Ascending aorta (tissue), 2 donors: ENCODE measurements around the gene FNTB. TPM values are rescaled to one million over a fixed set of nuclear protein-coding genes. Genes with fewer than 3 reads are reported as not detected.

Experiments
- DNase-seq, 2 donors: peaks; one replicate each; pipeline ENCODE4 v3.0.0-alpha.2; 2019; ENCODE audit warnings: low spot score in 2 of 2
- H3K27ac ChIP-seq, 2 donors: fragments of 200-600 bp; sonication (generic); one replicate each; pipeline ENCODE4 v1.5.1; 2016 to 2017; ENCODE audit warnings: mild to moderate bottlenecking in 1 of 2
- H3K27me3 ChIP-seq: fragments of 200-600 bp; sonication (generic); one replicate; pipeline ENCODE4 v1.5.1; 2017
- H3K36me3 ChIP-seq, 2 donors: fragments of 200-600 bp; sonication (generic); one replicate each; pipeline ENCODE4 v1.5.1; 2016
- H3K4me1 ChIP-seq, 2 donors: fragments of 200-600 bp; sonication (generic); one replicate each; pipeline ENCODE4 v1.5.1; 2016 to 2017; ENCODE audit warnings: mild to moderate bottlenecking in 1 of 2
- H3K4me3 ChIP-seq, 2 donors: fragments of 200-600 bp; sonication (generic); one replicate each; pipeline ENCODE4 v1.5.1; 2016 to 2017; ENCODE audit warnings: mild to moderate bottlenecking in 1 of 2
- H3K9me3 ChIP-seq, 2 donors: fragments of 200-600 bp; sonication (generic); one replicate each; pipeline ENCODE4 v1.5.1; 2016
- intact Hi-C: fragments of 100-400 bp; cut with DNase I; formaldehyde crosslinking; loops from one replicate; pipeline ENCODE4 v1.15.1; 2023
- total RNA-seq: library from RNA; depleted of rRNA; stranded (reverse); fragments of >200 nt; gene quantifications from one replicate; pipeline ENCODE4 v1.1.0, GENCODE V29; 2016
- TF ChIP-seq, protein P1 (sequence below), 3 experiments: fragments of 200-600 bp in 2 of 3; fragments of 450-650 bp in 1 of 3; sonication (generic) in 2 of 3; IDR thresholded peaks; one replicate each; pipeline ENCODE4 v1.5.1; 2016 to 2019; ENCODE audit warnings: antibody characterized with exemption in 3 of 3, mild to moderate bottlenecking in 1 of 3, moderate library complexity in 1 of 3

Gene FNTB
- total RNA-seq, 1 donor from 2014 or later = 13.9 TPM

DNA sequence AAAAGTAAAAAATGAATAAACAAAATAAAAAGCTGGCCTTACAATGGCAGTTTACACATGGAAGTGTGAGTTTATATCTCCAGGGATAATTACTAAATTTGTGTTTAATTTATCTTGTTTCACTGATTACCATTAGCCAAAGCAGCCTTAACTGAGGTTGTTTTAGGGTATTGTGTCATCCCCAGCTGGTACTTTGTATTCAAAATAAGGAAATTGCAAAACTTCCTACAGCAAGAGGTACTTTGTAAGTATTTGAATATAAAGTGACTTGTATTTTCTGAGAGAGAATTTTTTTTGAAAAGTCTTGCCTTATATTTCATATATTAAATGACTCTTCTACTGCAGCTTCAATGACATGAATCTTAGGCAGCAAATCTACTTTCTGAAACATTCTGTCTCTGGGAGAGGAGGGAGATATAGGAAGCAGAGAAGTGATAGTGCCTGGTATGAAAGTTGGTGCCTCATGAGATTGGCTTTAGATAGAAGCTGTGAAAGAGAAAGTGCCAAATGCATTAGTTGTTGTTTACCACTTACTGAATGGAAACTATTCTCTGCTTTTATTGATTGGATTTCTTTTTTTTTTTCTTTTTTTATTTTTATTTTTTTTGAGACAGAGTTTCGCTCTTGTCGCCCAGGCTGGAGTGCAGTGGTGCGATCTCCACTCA is 6.7 kb downstream of the FNTB start:
- intact Hi-C loops = no loop called here
- Histone ChIP-seq H3K36me3 (no peaks in the 10 kb centered on the region), H3K4me3 (no peak overlapping the region), H3K27ac (no peak overlapping the region), H3K9me3 (no peaks in the 10 kb centered on the region), H3K27me3 (no peaks in the 10 kb centered on the region), H3K4me1 (no peaks in the 10 kb centered on the region)
- TF ChIP-seq, protein P1, sequence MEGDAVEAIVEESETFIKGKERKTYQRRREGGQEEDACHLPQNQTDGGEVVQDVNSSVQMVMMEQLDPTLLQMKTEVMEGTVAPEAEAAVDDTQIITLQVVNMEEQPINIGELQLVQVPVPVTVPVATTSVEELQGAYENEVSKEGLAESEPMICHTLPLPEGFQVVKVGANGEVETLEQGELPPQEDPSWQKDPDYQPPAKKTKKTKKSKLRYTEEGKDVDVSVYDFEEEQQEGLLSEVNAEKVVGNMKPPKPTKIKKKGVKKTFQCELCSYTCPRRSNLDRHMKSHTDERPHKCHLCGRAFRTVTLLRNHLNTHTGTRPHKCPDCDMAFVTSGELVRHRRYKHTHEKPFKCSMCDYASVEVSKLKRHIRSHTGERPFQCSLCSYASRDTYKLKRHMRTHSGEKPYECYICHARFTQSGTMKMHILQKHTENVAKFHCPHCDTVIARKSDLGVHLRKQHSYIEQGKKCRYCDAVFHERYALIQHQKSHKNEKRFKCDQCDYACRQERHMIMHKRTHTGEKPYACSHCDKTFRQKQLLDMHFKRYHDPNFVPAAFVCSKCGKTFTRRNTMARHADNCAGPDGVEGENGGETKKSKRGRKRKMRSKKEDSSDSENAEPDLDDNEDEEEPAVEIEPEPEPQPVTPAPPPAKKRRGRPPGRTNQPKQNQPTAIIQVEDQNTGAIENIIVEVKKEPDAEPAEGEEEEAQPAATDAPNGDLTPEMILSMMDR (IDR thresholded peaks at IDR 0.05) = no peak
- DNase-seq = no peak

DNA sequence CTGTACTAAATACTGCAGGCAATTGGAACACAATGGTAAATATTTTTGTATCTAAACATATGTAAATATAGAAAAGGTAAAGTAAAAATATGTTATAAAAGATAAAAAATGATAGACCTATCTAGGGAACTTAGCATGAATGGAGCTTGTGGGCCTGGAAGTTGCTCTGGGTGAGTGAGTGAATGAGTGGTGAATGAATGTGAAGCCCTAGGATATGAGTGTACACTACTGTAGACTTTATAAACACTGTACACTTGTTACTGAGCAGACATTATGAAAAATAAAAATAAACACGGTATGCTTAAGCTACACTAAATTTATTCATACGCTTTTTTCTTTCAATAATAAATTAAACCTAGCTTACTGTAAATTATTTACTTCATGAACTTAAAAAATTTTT is 7.8 kb downstream of the FNTB start:
- DNase-seq = no peak
- H3K4me1 ChIP-seq = no peaks in the 10 kb centered on the region
- H3K36me3 ChIP-seq = no peaks in the 10 kb centered on the region
- H3K9me3 ChIP-seq = no peaks in the 10 kb centered on the region
- H3K4me3 ChIP-seq = no peak overlapping the region
- H3K27me3 ChIP-seq = no peaks in the 10 kb centered on the region
- TF ChIP-seq, protein P1 (IDR thresholded peaks at IDR 0.05) = no peak
- H3K27ac ChIP-seq = no peak overlapping the region
- intact Hi-C loops = no loop called here

- H3K27me3 ChIP-seq = no peaks in the 10 kb centered on the region
- H3K4me1 ChIP-seq = no peaks in the 10 kb centered on the region
- intact Hi-C loops = no loop called here
- H3K4me3 ChIP-seq = no peak overlapping the region
- no peaks in the 10 kb centered on the region for H3K9me3 ChIP-seq
- TF ChIP-seq, protein P1 (IDR thresholded peaks at IDR 0.05) = no peak
- DNase-seq = no peak
- H3K36me3 ChIP-seq = no peaks in the 10 kb centered on the region
- no peak overlapping the region for H3K27ac ChIP-seq
These were observed 8.6 kb downstream of the FNTB start for GRCh38 chr14:64995291-64995690.

DNA sequence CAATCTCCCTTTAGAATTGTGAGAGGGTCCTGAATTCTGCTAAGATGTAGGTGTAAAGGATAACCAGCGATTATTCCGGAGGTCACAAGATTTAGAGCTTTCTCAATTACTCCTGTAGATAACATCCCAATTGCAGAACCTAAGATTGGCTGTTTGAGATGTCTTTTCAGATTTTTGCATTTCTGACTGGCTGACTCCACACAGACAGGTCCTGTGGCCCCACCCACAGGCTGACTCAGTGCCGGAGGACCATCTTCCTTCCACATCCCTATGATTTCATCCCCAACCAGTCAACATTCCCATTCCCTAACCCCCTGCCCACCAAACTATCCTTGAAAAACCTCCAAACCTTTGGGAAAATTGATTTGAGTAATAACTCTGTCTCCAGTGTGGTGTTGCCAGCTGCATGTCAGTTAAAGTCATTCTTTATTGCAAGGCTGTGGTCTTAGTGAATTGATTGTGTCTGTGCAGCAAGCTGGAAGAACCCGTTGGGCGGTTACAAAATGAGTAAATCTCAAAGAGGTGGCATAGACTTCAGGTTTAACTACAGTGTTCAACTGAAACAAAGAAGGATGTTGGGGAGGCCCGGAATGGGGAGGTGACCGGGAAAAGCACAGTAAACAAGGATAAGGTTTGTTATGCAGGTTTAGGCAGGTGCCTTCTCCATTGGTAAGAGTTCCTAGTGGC is 10.6 kb downstream of the FNTB start:
- no peaks in the 10 kb centered on the region for H3K36me3 ChIP-seq
- no peak overlapping the region for H3K4me3 ChIP-seq
- no peak for DNase-seq
- no peaks in the 10 kb centered on the region for H3K4me1 ChIP-seq
- no peak overlapping the region for H3K27ac ChIP-seq
- TF ChIP-seq, protein P1 (IDR thresholded peaks at IDR 0.05) = no peak
- H3K27me3 ChIP-seq = no peaks in the 10 kb centered on the region
- intact Hi-C loops = no loop called here
- H3K9me3 ChIP-seq = no peaks in the 10 kb centered on the region

GRCh38 chr14:64998455-64998931 is 11.8 kb downstream of the FNTB start:
- Histone ChIP-seq H3K27me3 (no peaks in the 10 kb centered on the region), H3K9me3 (no peaks in the 10 kb centered on the region), H3K27ac (no peak overlapping the region), H3K4me1 (no peaks in the 10 kb centered on the region), H3K4me3 (no peak overlapping the region), H3K36me3 (no peaks in the 10 kb centered on the region)
- TF ChIP-seq, protein P1 (IDR thresholded peaks at IDR 0.05) = no peak
- no peak for DNase-seq
- intact Hi-C loops = no loop called here
